ENCODE results near the gene MIR17HG.

Gene MIR17HG

GRCh38 chr13:91369441-91369831 lies 21.9 kb downstream of the MIR17HG start:
- DNase-seq, result peak; percentile 82

- DNase-seq, result no peak
These were observed 23.0 kb downstream of the MIR17HG start for GRCh38 chr13:91370501-91370900.

- DNase-seq, result no peak
These were observed 25.4 kb downstream of the MIR17HG start for GRCh38 chr13:91372911-91373310.

GRCh38 chr13:91375116-91375729 lies 27.7 kb downstream of the MIR17HG start:
- DNase-seq, result no peak

GRCh38 chr13:91381371-91381770 lies 33.9 kb downstream of the MIR17HG start:
- DNase-seq, result no peak

- DNase-seq, result no peak
These were observed 36.3 kb downstream of the MIR17HG start for GRCh38 chr13:91383836-91384235.

- DNase-seq, result no peak
These were observed 37.4 kb downstream of the MIR17HG start for GRCh38 chr13:91384896-91385295.

GRCh38 chr13:91389186-91389585 lies 41.7 kb downstream of the MIR17HG start:
- DNase-seq, result no peak

GRCh38 chr13:91397595-91397994 lies 50.1 kb downstream of the MIR17HG start:
- no peak for DNase-seq

- peak; percentile 94 for DNase-seq
These were observed 51.1 kb downstream of the MIR17HG start, which contains the start of gene GPC5 for GRCh38 chr13:91398413-91399188. GPC5 (plus strand) TSS chr13:91398621.

- DNase-seq, result no peak
These were observed 51.9 kb downstream of the MIR17HG start for GRCh38 chr13:91399189-91400062.

- DNase-seq, result no peak
These were observed 52.5 kb downstream of the MIR17HG start for GRCh38 chr13:91400063-91400399.

- no peak for DNase-seq
These were observed 53.2 kb downstream of the MIR17HG start for GRCh38 chr13:91400671-91401070.

GRCh38 chr13:91401920-91402319 lies 54.4 kb downstream of the MIR17HG start:
- DNase-seq, result no peak

Measured in islet precursor cell (in vitro differentiated cells).